HG02623 (cell line): Measurements from ENCODE around the gene MRPL33.
"Not testable (repeated sequence)": the region's sequence is repeated elsewhere in the genome, so short reads cannot be mapped to it uniquely, and the experiment has no call there.

Experiments
- ATAC-seq: cut with Tn5 transposase; IDR thresholded peaks from one replicate; pipeline ENCODE4 v1.9.1; 2021; ENCODE audit warnings: moderate library complexity; ENCODE audit not compliant: unreplicated experiment

Gene MRPL33

GRCh38 chr2:27739058-27739373 is 32.5 kb upstream of the MRPL33 start:
- no peak for ATAC-seq

GRCh38 chr2:27741673-27742072 is 29.8 kb upstream of the MRPL33 start:
- ATAC-seq: no peak

GRCh38 chr2:27742571-27742970 is 28.9 kb upstream of the MRPL33 start:
- no peak for ATAC-seq

GRCh38 chr2:27745494-27745893 is 26.0 kb upstream of the MRPL33 start:
- ATAC-seq: not testable (repeated sequence)

- no peak for ATAC-seq
Measured at GRCh38 chr2:27746325-27746724, 25.2 kb upstream of the MRPL33 start.

- no peak for ATAC-seq
Measured at GRCh38 chr2:27747827-27748352, 23.6 kb upstream of the MRPL33 start.

GRCh38 chr2:27748803-27749554 is 22.5 kb upstream of the MRPL33 start:
- ATAC-seq: not testable (repeated sequence)

- no peak for ATAC-seq
Measured at GRCh38 chr2:27751377-27751776, 20.1 kb upstream of the MRPL33 start.

- no peak for ATAC-seq
Measured at GRCh38 chr2:27752551-27753237, 18.8 kb upstream of the MRPL33 start.

- no peak for ATAC-seq
Measured at GRCh38 chr2:27754138-27754588, 17.4 kb upstream of the MRPL33 start.

- no peak for ATAC-seq
Measured at GRCh38 chr2:27754831-27755230, 16.7 kb upstream of the MRPL33 start.

GRCh38 chr2:27756091-27756490 is 15.4 kb upstream of the MRPL33 start:
- no peak for ATAC-seq

- no peak for ATAC-seq
Measured at GRCh38 chr2:27756544-27757498, 14.7 kb upstream of the MRPL33 start.

GRCh38 chr2:27762951-27763906 is 8.3 kb upstream of the MRPL33 start:
- ATAC-seq: no peak

GRCh38 chr2:27763907-27764267 is 7.6 kb upstream of the MRPL33 start:
- no peak for ATAC-seq

GRCh38 chr2:27764526-27764925 is 7.0 kb upstream of the MRPL33 start:
- not testable (repeated sequence) for ATAC-seq

- ATAC-seq: no peak
Measured at GRCh38 chr2:27765621-27766286, 5.8 kb upstream of the MRPL33 start.

- ATAC-seq: no peak
Measured at GRCh38 chr2:27766287-27766661, 5.2 kb upstream of the MRPL33 start.

GRCh38 chr2:27771202-27771547 is 344 bp upstream of the MRPL33 start:
- peak; percentile 12 for ATAC-seq

GRCh38 chr2:27772804-27773203 is 1.3 kb downstream of the MRPL33 start:
- ATAC-seq: no peak
